Adrenal gland (tissue), 12 donors: ENCODE measurements around the gene CCNY. TPM values are rescaled to one million over a fixed set of nuclear protein-coding genes. Genes with fewer than 3 reads are reported as not detected.

Experiments
- DNase-seq, 7 donors: peaks; one replicate each; pipeline ENCODE4 v3.0.0-alpha.2; 2019 to 2020
- H3K27ac ChIP-seq, 5 donors: fragments of 200-600 bp; sonication (generic) in 4 of 5; 1 replicate in 3 of 5; 2 replicates in 2 of 5; pipeline versions ENCODE4 v1.5.1 to v1.8.0; 2016 to 2020; ENCODE audit warnings: mild to moderate bottlenecking in 1 of 5
- H3K27me3 ChIP-seq: fragments of 200-600 bp; 2 replicates; pipeline ENCODE4 v1.8.0; 2021
- H3K36me3 ChIP-seq, 2 donors: fragments of 200-600 bp; replicated peaks in 1 of 2; 1 replicate in 1 of 2; 2 replicates in 1 of 2; pipeline versions ENCODE4 v1.5.1 to v1.8.0; 2018 to 2022
- H3K4me1 ChIP-seq, 2 donors: fragments of 200-600 bp; replicated peaks in 1 of 2; 1 replicate in 1 of 2; 2 replicates in 1 of 2; pipeline versions ENCODE4 v1.5.1 to v1.8.0; 2018 to 2021
- H3K4me3 ChIP-seq, 4 donors: fragments of 200-600 bp; sonication (generic) in 3 of 4; one replicate each; pipeline ENCODE4 v1.5.1; 2016 to 2018
- H3K9me3 ChIP-seq, 3 donors: fragments of 200-600 bp; sonication (generic) in 1 of 3; replicated peaks in 1 of 3; 1 replicate in 2 of 3; 2 replicates in 1 of 3; pipeline versions ENCODE4 v1.5.1 to v1.8.0; 2016 to 2021
- POLR2A ChIP-seq, 2 donors: fragments of 450-650 bp; IDR thresholded peaks; one replicate each; pipeline ENCODE4 v1.6.1; 2017; ENCODE audit warnings: antibody characterized with exemption in 2 of 2, mild to moderate bottlenecking in 2 of 2, moderate library complexity in 1 of 2
- WGBS, 4 donors: extraction: QIAGEN DNeasy Blood & Tissue Kit in 2 of 4; methylation state at CpG; one replicate each; pipeline versions ENCODE4 v1.1.5 to v1.1.7; 2013 to 2017; 5-methylcytosine and 5-hydroxymethylcytosine counted together
- intact Hi-C, 2 donors: fragments of 100-400 bp; cut with DNase I; formaldehyde crosslinking; loops; one replicate each; pipeline versions ENCODE4 v1.14.1 to v1.15.0; 2022 to 2023
- polyA plus RNA-seq, 3 donors: library from polyadenylated mRNA; stranded (reverse); fragments of 200-250 nt in 2 of 3; fragments of 350-450 nt in 1 of 3; fragmentation: Illumina TruSeq in 1 of 3; extraction: RNeasy Lipid Tissue Mini Kit (QIAGEN cat#74804) in 1 of 3; gene quantifications; one replicate each; pipeline ENCODE4 v1.2.3, GENCODE V29; 2013 to 2014
- total RNA-seq, 9 donors: library from RNA; depleted of rRNA in 4 of 9; stranded (reverse); fragments of >200 nt in 4 of 9; fragments of 120-200 nt in 1 of 9; fragmentation: NEBNext Ultra II Directional in 1 of 9; extraction: Animal tissue kit (Norgen Biotek cat#: 25700) in 1 of 9; gene quantifications; one replicate each; pipeline versions ENCODE4 v1.1.0 to v1.2.4, GENCODE V29; 2013 to 2023
- TF ChIP-seq, protein P1 (sequence below), 6 experiments: fragments of 450-650 bp in 4 of 6; fragments of 200-600 bp in 2 of 6; sonication (generic) in 1 of 6; IDR thresholded peaks; 1 replicate in 5 of 6; 2 replicates in 1 of 6; pipeline versions ENCODE4 v1.5.1 to v1.8.0; 2016 to 2021; ENCODE audit warnings: antibody characterized with exemption in 6 of 6, mild to moderate bottlenecking in 2 of 6, moderate library complexity in 1 of 6
- donor health status: healthy with polysubstance abuse.
- donor health status: Bipolar disorder and iron deficiency.
- donor health status: DM: yes; HTN: yes; CAD: no.
- donor health status: DM: no; HTN: no; CAD: no.
- donor health status: DM: no; HTN: no; CAD: no.
- donor health status: DM: yes; HTN: yes; CAD: no.

Gene CCNY
- total and polyA plus RNA-seq, 12 donors, result 18.3 to 87.0 (median 45.2) TPM

DNA sequence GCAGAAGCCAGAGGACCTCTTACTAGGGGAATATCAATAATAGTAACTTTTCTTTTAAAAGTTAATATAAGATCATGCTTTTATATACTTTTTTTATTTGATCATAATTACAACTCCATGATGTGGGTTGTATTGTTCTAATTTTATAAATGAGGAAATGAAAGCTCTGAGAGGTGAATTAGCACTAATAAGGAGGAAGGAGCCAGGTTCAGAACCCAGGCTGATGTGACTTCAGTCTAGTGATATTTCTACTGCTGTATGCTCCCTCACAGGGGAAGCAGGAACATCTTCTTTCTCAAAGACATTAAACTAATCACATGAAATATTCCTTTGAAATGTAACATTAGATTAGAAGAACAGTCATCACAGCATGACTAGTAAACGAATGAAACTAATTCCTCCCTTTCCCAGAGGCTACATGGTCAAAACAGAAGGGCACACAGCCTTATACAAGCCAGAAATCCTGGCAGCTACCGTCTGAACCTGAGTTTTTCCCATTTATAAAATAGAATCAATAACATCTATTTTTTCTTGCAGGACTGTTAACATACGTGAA lies 187.4 kb downstream of the CCNY start:
- TF ChIP-seq, protein P1, sequence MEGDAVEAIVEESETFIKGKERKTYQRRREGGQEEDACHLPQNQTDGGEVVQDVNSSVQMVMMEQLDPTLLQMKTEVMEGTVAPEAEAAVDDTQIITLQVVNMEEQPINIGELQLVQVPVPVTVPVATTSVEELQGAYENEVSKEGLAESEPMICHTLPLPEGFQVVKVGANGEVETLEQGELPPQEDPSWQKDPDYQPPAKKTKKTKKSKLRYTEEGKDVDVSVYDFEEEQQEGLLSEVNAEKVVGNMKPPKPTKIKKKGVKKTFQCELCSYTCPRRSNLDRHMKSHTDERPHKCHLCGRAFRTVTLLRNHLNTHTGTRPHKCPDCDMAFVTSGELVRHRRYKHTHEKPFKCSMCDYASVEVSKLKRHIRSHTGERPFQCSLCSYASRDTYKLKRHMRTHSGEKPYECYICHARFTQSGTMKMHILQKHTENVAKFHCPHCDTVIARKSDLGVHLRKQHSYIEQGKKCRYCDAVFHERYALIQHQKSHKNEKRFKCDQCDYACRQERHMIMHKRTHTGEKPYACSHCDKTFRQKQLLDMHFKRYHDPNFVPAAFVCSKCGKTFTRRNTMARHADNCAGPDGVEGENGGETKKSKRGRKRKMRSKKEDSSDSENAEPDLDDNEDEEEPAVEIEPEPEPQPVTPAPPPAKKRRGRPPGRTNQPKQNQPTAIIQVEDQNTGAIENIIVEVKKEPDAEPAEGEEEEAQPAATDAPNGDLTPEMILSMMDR (IDR thresholded peaks at IDR 0.05), result no peak
- Histone ChIP-seq H3K4me3 (no peak overlapping the region), H3K27ac (no peak overlapping the region), H3K27me3 (no peaks in the 10 kb centered on the region), H3K36me3 (no peaks in the 10 kb centered on the region), H3K4me1 (no peaks in the 10 kb centered on the region), H3K9me3 (no peaks in the 10 kb centered on the region)
- WGBS, 4 donors, result 74 to 82% (median 77%) methylated on average over 3 of the region's 3 CpGs
- intact Hi-C loops, result no loop called here
- no peak for DNase-seq

DNA sequence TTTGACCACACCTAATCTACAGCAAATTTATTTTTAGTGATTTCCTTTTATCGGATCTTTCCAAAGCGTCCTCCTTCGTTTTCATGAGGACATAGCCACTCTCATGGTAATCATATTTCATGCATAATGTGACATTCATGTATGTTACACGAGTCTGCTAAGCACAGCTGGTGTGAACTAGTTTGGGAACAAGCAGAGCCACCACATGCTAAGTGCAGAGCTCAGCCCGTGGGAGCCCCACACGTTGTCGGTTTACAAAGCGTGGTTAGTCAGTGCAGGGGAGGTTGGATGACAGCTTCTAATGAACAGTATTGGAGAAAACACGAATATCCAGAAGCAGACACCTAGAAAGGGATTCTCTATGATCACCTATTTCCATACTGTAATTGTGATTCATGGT lies 190.4 kb downstream of the CCNY start:
- Histone ChIP-seq H3K4me1 (no peaks in the 10 kb centered on the region), H3K9me3 (no peaks in the 10 kb centered on the region), H3K36me3 (peaks cover 0 to 18% of the 10 kb centered on the region in 2 donors), H3K27ac (no peak overlapping the region), H3K4me3 (no peak overlapping the region), H3K27me3 (no peaks in the 10 kb centered on the region)
- DNase-seq, result no peak
- TF ChIP-seq, protein P1 (IDR thresholded peaks at IDR 0.05), result no peak
- TF ChIP-seq POLR2A (IDR thresholded peaks at IDR 0.05), result no peak
- WGBS, 4 donors, result 79 to 82% (median 80%) methylated on average over 9 of the region's 9 CpGs
- intact Hi-C loops, result no loop called here

DNA sequence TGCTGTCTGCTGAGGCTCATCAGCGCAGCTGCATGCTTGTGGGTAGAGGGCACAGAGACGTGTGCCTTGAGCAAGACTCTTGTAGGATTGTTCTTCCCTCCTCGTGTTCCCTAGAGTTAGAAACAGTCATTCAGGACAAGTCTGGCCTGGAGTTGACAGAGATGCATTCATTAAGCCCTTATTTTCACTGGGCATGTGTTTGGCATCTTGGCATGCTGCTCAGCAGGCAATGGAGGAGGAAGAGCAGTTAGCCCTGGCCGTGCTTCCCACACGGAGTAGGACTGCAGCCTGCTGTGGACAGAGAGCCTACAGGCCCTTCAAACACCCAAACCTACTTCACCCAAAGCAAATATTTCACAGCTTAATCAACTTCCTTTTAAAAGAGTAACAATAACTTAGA lies 195.8 kb downstream of the CCNY start:
- Histone ChIP-seq H3K4me1 (no peaks in the 10 kb centered on the region), H3K27me3 (no peaks in the 10 kb centered on the region), H3K27ac (no peak overlapping the region), H3K9me3 (no peaks in the 10 kb centered on the region), H3K36me3 (peaks cover 0 to 51% of the 10 kb centered on the region in 2 donors), H3K4me3 (no peak overlapping the region)
- 94 to 100% (median 95%) methylated on average over 3 to 5 of the region's 5 CpGs for WGBS, 4 donors
- intact Hi-C loops, result no loop called here
- DNase-seq, result no peak
- TF ChIP-seq POLR2A (IDR thresholded peaks at IDR 0.05), result no peak
- TF ChIP-seq, protein P1 (IDR thresholded peaks at IDR 0.05), result no peak

DNA sequence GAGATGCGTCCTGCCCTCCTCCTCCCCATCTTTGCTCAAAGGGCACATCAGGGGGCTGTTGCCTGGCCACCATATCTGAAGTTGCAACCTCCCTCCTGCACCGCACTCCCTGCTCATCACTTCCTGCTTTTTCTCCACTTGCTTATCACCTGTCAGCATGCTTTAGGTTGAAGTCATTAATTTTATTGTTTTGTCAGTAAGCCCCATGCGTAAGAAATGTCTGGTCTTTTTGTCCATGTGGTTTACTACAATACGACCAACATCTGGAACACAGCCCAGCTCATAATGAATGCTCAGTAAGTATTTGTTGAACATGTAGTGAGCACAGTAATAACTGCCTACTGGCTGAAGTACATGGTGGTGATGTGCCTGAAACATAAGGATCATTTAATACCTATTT lies 197.3 kb downstream of the CCNY start:
- intact Hi-C loops, result no loop called here
- H3K4me3 ChIP-seq, result no peak overlapping the region
- H3K27me3 ChIP-seq, result no peaks in the 10 kb centered on the region
- H3K27ac ChIP-seq, result no peak overlapping the region
- WGBS, 4 donors, result 84 to 94% (median 88%) methylated on average over 4 of the region's 4 CpGs
- H3K9me3 ChIP-seq, result no peaks in the 10 kb centered on the region
- DNase-seq, result no peak
- no peaks in the 10 kb centered on the region for H3K4me1 ChIP-seq
- peaks cover 0 to 51% of the 10 kb centered on the region in 2 donors for H3K36me3 ChIP-seq
- TF ChIP-seq POLR2A (IDR thresholded peaks at IDR 0.05), result no peak
- TF ChIP-seq, protein P1 (IDR thresholded peaks at IDR 0.05), result no peak
